B cell (primary cell): ENCODE results near the gene PTGDR. TPM values are rescaled to one million over a fixed set of nuclear protein-coding genes. Genes with fewer than 3 reads are reported as not detected.
A peak's percentile ranks its signal among the peaks of the same experiment; 100 is the strongest.

Experiments used
- ATAC-seq: fragments of 200-7000 bp; cut with Tn5 transposase; one replicate; pipeline ENCODE4 v1.10.0; 2021; ENCODE audit warnings: low read depth, mild to moderate bottlenecking, moderate number of reproducible peaks, moderate library complexity
- CTCF ChIA-PET: fragments of 350-600 bp; sonication (Branson Sonifier 250); formaldehyde crosslinking; loops from one replicate; lab custom pipeline; 2021; ENCODE audit warnings: antibody characterized with exemption, inconsistent platforms; lab: Charles Lee
- POLR2A ChIA-PET: fragments of 350-600 bp; sonication (Branson Sonifier 250); formaldehyde crosslinking; loops from one replicate; lab custom pipeline; 2021; ENCODE audit warnings: antibody characterized with exemption; lab: Charles Lee
- DNase-seq: peaks from one replicate; pipeline ENCODE4 v3.0.0; 2013
- H2AFZ ChIP-seq: 2 replicates; pipeline ENCODE4 v1.6.1; 2012; ENCODE audit warnings: mild to moderate bottlenecking, low read depth, low read length; ENCODE audit not compliant: insufficient read depth, poor library complexity, severe bottlenecking
- H3K27ac ChIP-seq, 2 donors: 1 replicate in 1 of 2; 2 replicates in 1 of 2; pipeline ENCODE4 v1.5.1; 2012 to 2013; ENCODE audit warnings: low read length in 2 of 2, mild to moderate bottlenecking in 2 of 2, moderate library complexity in 1 of 2
- H3K27me3 ChIP-seq, 4 experiments: fragments of 200-600 bp in 1 of 4; sonication (generic) in 1 of 4; replicated peaks in 1 of 4; 1 replicate in 2 of 4; 2 replicates in 2 of 4; pipeline versions ENCODE4 v1.6.1 to v1.7.0; 2013 to 2016; ENCODE audit warnings: low read length in 3 of 4, mild to moderate bottlenecking in 2 of 4, mixed read lengths in 1 of 4, moderate library complexity in 1 of 4; ENCODE audit not compliant: insufficient read depth in 4 of 4, control insufficient read depth in 3 of 4; ENCODE audit errors: control extremely low read depth in 1 of 4
- H3K36me3 ChIP-seq, 2 experiments: replicated peaks in 1 of 2; 1 replicate in 1 of 2; 2 replicates in 1 of 2; pipeline versions ENCODE4 v1.6.1 to v1.7.1; 2013; ENCODE audit warnings: low read length in 1 of 2; ENCODE audit not compliant: insufficient read depth in 2 of 2, control insufficient read depth in 1 of 2; ENCODE audit errors: control extremely low read depth in 1 of 2, extremely low read depth in 1 of 2
- H3K4me1 ChIP-seq, 2 donors: fragments of 200-600 bp in 1 of 2; sonication (generic) in 1 of 2; 1 replicate in 1 of 2; 2 replicates in 1 of 2; pipeline versions ENCODE4 v1.5.1 to v1.6.1; 2013 to 2017; ENCODE audit warnings: low read length in 2 of 2; ENCODE audit not compliant: control insufficient read depth in 2 of 2, insufficient read depth in 2 of 2
- H3K4me2 ChIP-seq: replicated peaks from 2 replicates; pipeline ENCODE3; 2012; ENCODE audit warnings: mild to moderate bottlenecking, low read depth, low read length; ENCODE audit not compliant: poor library complexity, severe bottlenecking
- H3K4me3 ChIP-seq, 5 experiments: fragments of 200-600 bp in 1 of 5; sonication (generic) in 1 of 5; 1 replicate in 3 of 5; 2 replicates in 2 of 5; pipeline versions ENCODE4 v1.5.1 to v1.7.0; 2011 to 2016; ENCODE audit warnings: low read length in 4 of 5, mild to moderate bottlenecking in 4 of 5, low read depth in 2 of 5, control low read depth in 1 of 5, moderate library complexity in 1 of 5; ENCODE audit not compliant: insufficient read depth in 1 of 5; ENCODE audit errors: control extremely low read depth in 1 of 5, extremely low read depth in 1 of 5
- H3K79me2 ChIP-seq: fragments of 200-600 bp; sonication (generic); one replicate; pipeline ENCODE4 v1.6.0; 2016; ENCODE audit warnings: low read length; ENCODE audit not compliant: control insufficient read depth, insufficient read depth
- H3K9ac ChIP-seq: fragments of 200-600 bp; sonication (generic); 2 replicates; pipeline ENCODE4 v1.6.1; 2017; ENCODE audit warnings: mild to moderate bottlenecking, low read length, moderate library complexity
- H3K9me3 ChIP-seq, 3 donors: one replicate each; pipeline versions ENCODE4 v1.6.1 to v1.7.1; 2013; ENCODE audit warnings: low read length in 2 of 3; ENCODE audit not compliant: control insufficient read depth in 2 of 3, insufficient read depth in 1 of 3; ENCODE audit errors: control extremely low read depth in 1 of 3
- H4K20me1 ChIP-seq: 2 replicates; pipeline ENCODE4 v1.6.0; 2012; ENCODE audit warnings: mild to moderate bottlenecking, low read length; ENCODE audit not compliant: insufficient read depth, control insufficient read depth, poor library complexity, severe bottlenecking
- H3K27ac Mint-ChIP-seq: one replicate; pipeline ENCODE4 v1.8.0; 2021; ENCODE audit warnings: mixed read lengths
- H3K27me3 Mint-ChIP-seq: one replicate; pipeline ENCODE4 v1.8.0; 2021; ENCODE audit warnings: mixed read lengths
- H3K4me1 Mint-ChIP-seq: one replicate; pipeline ENCODE4 v1.8.0; 2021; ENCODE audit warnings: mixed read lengths
- H3K4me3 Mint-ChIP-seq: one replicate; pipeline ENCODE4 v1.8.0; 2021; ENCODE audit warnings: mixed read lengths
- H3K9me3 Mint-ChIP-seq: one replicate; pipeline ENCODE4 v1.8.0; 2022; ENCODE audit warnings: mixed read lengths; ENCODE audit not compliant: insufficient read depth
- CTCF ChIP-seq: fragments of 200-600 bp; IDR thresholded peaks from one replicate; pipeline ENCODE4 v1.8.0; 2022; ENCODE audit warnings: antibody characterized with exemption, mild to moderate bottlenecking
- EZH2 ChIP-seq: IDR thresholded peaks from 2 replicates; pipeline ENCODE4 v1.6.1; 2012; ENCODE audit warnings: borderline replicate concordance, low read depth, mild to moderate bottlenecking, moderate library complexity, low read length; ENCODE audit not compliant: insufficient read depth, poor library complexity, severe bottlenecking
- WGBS: methylation state at CpG from one replicate; pipeline ENCODE4 v1.1.5; 2013; ENCODE audit warnings: missing lambda C conversion rate; ENCODE audit not compliant: insufficient coverage; 5-methylcytosine and 5-hydroxymethylcytosine counted together
- intact Hi-C: fragments of 100-400 bp; cut with micrococcal nuclease; formaldehyde crosslinking; loops from one replicate; pipeline ENCODE4 v1.10.0; 2022
- polyA minus RNA-seq: library from RNA; depleted of rRNA, polyadenylated mRNA; stranded (reverse); fragments of >200 nt; gene quantifications from 2 replicates; pipeline ENCODE4 v1.2.3, GENCODE V29; 2012
- polyA plus RNA-seq: library from polyadenylated mRNA; depleted of rRNA; stranded (reverse); fragments of >200 nt; gene quantifications from 2 replicates; pipeline ENCODE4 v1.2.3, GENCODE V29; 2012
- total RNA-seq, 2 donors: library from RNA; stranded (reverse); fragments of 120-200 nt in 1 of 2; gene quantifications; 1 replicate in 1 of 2; 2 replicates in 1 of 2; pipeline versions ENCODE4 v1.2.3 to v1.2.4, GENCODE V29; 2013 to 2022

Gene PTGDR
- total RNA-seq: not detected in 2 replicates
- total RNA-seq (2013): 0.07 TPM
- 0.04 and 0.25 TPM in 2 replicates for polyA plus RNA-seq
- polyA minus RNA-seq: 2.3 TPM in 1 of 2 replicates, not detected in the other

GRCh38 chr14:52267501-52268278 lies at the start of gene PTGDR:
Gene PTGDR, plus strand, starts transcription at chr14:52267698. Its CDS starts 117 bp downstream, at chr14:52267815.
- H3K4me3 ChIP-seq: peak within 1 kb of the TSS in 3 of 5 experiments; percentile 15 to 24 (median 19)
- ChIA-PET POLR2A (no interaction called here), CTCF (interaction anchor here (0.7 kb wide), 1 partner anchor 9 kb away, joined by 3 read pairs; no protein-coding TSS in a partner anchor)
- H3K79me2 ChIP-seq: no peaks in the 10 kb centered on the region
- peak within 1 kb of the TSS; percentile 41 for H2AFZ ChIP-seq
- Mint-ChIP-seq H3K9me3 (no peaks in the 10 kb centered on the region), H3K27ac (no peak within 1 kb of the TSS), H3K4me3 (peak within 1 kb of the TSS; percentile 77), H3K4me1 (peaks cover 39% of the 10 kb centered on the region), H3K27me3 (peaks cover 59% of the 10 kb centered on the region)
- peaks cover 0 to 9% (median 0%) of the 10 kb centered on the region in 3 donors for H3K9me3 ChIP-seq
- no peaks in the 10 kb centered on the region for H4K20me1 ChIP-seq
- no peak for TF ChIP-seq EZH2
- TF ChIP-seq CTCF: no peak
- WGBS: 4% methylated on average over 63 of the region's 63 CpGs
- ATAC-seq: no peak
- H3K36me3 ChIP-seq: no peaks in the 10 kb centered on the region
- peaks cover 29 to 40% of the 10 kb centered on the region in 2 donors for H3K4me1 ChIP-seq
- intact Hi-C loops: no loop called here
- H3K9ac ChIP-seq: no peak within 1 kb of the TSS
- peak; percentile 6 for DNase-seq
- H3K27me3 ChIP-seq: peaks cover 0 to 37% (median 28%) of the 10 kb centered on the region in 4 experiments
- H3K4me2 ChIP-seq: peak within 1 kb of the TSS; percentile 66
- H3K27ac ChIP-seq: no peak within 1 kb of the TSS

- intact Hi-C loops: no loop called here
- no peaks in the 10 kb centered on the region for H4K20me1 ChIP-seq
- no peaks in the 10 kb centered on the region for H3K36me3 ChIP-seq
- no peak overlapping the region for H3K27ac Mint-ChIP-seq
- ATAC-seq (no peak), DNase-seq (no peak)
- H3K4me2 ChIP-seq: no peak overlapping the region
- H3K27me3 ChIP-seq: no peaks in the 10 kb centered on the region
- no peak overlapping the region for H2AFZ ChIP-seq
- no peaks in the 10 kb centered on the region for H3K79me2 ChIP-seq
- CTCF ChIA-PET: no interaction called here
- no peak overlapping the region for H3K4me3 Mint-ChIP-seq
- H3K4me3 ChIP-seq: no peak overlapping the region
- no peak overlapping the region for H3K9ac ChIP-seq
- H3K27me3 Mint-ChIP-seq: no peaks in the 10 kb centered on the region
- POLR2A ChIA-PET: no interaction called here
- WGBS: 93% methylated on average over 3 of the region's 4 CpGs
- peaks cover 0 to 8% of the 10 kb centered on the region in 2 donors for H3K4me1 ChIP-seq
- H3K4me1 Mint-ChIP-seq: peaks cover 6% of the 10 kb centered on the region
- no peaks in the 10 kb centered on the region for H3K9me3 ChIP-seq
- no peak for TF ChIP-seq EZH2
- no peak for TF ChIP-seq CTCF
- H3K9me3 Mint-ChIP-seq: no peaks in the 10 kb centered on the region
- H3K27ac ChIP-seq: no peak overlapping the region
Measured at GRCh38 chr14:52219488-52220084, 47.9 kb upstream of the PTGDR start.
